SKM-1 treated with dmso at 0.1 percent for 144 hours (cell line): ENCODE results near the gene RNF130.
"Not testable (repeated sequence)": the region's sequence is repeated elsewhere in the genome, so short reads cannot be mapped to it uniquely, and the experiment has no call there.

Experiments
- DNase-seq: peaks from one replicate; lab custom pipeline; 2025; ENCODE audit not compliant: unreplicated experiment; lab: John Stamatoyannopoulos, UW

The RNF130 gene

DNA sequence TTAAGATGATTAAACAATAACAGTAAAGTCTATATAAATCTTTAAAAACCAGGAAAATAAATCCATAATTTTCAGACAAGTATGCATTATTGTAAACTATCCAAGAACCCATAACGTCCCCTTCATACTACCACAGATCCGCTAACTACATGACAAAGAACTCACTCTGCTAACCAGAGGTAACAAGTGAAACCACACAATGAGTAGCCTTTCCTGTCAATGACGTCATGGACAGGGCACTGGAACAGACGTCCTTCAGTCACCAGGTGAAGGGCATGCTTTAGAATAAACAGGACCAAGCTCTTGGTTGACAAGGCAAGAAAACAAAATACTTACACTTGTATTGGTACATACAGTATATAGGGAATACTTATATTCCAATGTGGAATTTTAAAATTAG lies 45.2 kb downstream of the RNF130 start:
- DNase-seq = no peak

DNA sequence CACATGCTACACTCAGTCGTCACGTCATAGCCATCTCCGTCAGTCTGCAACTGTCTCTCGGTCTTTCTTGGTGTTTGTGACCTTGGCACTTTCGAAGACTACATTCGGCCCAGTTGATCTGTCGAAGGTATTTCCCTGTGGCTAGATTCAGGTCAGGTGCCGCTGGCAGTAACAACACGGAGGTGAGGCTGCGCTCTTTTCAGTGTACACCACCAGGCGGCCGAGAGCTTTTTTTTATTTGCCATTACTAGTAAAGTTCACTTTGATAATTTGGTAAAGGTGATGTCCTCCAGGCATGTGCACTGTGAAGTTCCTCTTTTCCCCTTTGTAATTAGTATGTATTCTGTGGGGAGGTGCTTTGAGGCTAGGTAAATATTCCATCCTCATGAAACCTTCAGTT lies 49.7 kb downstream of the RNF130 start:
- DNase-seq = no peak

DNA sequence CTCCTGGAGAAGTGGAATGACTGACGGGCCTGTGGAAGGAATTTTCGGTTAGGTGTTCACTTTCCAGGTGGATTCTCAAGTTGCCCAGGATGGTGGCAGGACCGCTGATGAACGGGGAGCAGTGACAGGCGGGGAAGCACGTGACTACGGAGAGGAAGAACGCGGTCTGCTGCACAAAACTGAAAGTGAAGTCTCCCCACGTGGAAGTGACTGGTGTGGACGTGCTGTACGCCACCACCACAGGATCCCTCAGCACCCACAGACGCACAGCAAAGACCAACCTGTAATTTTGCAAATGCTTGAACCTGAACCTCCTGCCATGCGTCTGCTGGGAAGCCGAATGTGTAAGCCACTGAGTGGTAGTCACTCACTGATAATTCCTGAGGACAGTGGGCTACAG lies 51.4 kb downstream of the RNF130 start:
- DNase-seq = no peak

DNA sequence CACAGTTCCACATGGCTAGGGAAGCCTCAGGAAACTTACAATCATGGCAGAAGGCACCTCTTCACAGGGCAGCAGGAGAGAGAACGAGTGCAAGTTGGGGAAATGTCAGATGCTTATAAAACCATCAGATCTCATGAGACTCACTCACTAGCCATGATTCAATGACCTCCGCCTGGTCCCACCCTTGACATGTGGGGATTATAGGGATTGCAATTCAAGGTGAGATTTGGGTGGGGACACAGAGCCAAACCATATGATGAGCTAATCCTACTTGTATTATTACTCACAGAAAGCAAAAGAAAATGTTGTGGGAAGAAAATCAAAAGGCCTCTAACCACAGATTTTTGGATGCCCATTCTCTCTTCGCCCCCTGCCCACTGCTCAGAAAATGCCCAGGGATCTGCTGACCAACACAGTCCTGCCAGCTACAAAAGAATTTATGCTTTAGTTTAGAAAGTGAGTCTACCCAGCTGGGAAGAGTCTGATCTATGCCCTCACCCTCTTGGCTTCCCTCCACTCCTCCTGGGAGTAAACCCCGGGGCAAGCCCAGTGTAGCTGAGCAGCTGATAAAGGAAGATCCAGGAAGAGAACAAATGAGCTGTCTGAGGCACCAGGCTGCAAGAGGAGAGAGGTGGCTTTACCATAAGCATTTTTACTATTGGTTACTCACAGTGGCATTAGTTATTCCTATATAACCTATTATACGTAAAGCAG lies 53.1 kb downstream of the RNF130 start:
- DNase-seq = no peak

DNA sequence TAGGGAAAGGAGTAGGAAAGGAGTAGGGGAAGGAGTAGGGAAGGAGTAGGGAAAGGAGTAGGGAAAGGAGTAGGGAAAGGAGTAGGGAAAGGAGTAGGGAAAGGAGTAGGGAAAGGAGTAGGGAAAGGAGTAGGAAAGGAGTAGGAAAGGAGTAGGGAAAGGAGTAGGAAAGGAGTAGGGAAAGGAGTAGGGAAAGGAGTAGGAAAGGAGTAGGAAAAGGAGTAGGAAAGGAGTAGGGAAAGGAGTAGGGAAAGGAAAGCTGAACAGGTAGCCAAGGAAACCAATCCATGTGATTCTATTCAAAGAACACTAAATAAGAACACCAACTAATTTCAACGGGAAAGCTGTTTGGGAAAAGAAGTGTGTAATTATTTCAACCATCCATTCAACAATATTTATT lies 56.0 kb downstream of the RNF130 start:
- DNase-seq = not testable (repeated sequence)

DNA sequence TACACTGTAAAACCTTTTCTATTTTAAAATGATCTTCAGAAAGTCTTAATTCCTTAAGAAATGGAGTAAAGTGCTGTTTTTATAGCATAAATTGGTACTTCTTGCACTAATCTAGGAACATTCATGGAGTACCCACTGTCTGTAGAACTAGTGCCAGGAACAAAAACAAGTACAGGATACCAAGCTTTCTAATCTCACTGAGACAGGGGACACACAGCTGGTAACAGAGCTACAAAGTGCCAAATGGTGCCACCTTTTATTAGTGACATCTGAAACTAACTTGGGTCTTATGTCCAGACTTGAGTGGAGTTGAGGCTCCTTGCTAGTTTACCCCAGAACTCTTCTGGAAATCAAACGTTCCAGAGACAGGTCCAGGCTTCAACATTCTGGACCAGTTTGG lies 57.9 kb downstream of the RNF130 start:
- DNase-seq = no peak

DNA sequence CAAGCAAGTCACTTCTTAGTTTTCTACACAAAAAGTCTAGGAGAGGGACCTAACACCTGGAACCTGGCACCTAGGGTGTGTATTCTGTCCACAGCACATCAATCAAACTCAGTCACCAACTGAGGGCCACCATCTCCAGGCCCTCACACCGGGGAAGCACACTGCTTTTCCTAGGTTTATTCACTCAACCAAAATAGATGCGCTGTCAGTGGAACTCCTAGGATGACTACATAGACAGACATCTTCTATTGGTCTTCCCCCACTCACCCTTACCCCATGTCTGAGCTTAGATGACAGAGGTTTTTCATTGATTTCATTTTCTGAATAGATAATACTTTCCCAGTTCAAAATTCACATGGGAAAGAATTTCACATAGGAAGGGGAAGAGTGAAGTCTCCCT lies 59.2 kb downstream of the RNF130 start:
- no peak for DNase-seq

DNA sequence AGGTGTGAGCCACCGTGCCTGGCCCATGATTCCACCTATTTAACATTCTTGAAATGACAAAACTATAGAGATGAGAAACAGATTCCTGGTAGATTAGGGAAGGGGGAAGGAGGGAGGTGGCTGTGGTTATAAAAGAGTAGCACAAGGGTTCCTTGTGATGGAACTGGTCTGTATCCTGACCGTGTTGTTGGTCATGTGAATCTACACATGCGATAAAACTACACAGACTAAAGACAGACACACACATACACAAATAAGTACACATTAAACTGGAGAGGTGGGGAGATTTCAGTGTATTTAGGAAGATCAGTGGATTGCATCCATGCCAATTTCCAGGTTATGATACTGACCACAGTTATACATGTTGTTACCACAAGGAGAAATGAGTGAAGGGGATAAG lies 60.9 kb downstream of the RNF130 start:
- DNase-seq = no peak

DNA sequence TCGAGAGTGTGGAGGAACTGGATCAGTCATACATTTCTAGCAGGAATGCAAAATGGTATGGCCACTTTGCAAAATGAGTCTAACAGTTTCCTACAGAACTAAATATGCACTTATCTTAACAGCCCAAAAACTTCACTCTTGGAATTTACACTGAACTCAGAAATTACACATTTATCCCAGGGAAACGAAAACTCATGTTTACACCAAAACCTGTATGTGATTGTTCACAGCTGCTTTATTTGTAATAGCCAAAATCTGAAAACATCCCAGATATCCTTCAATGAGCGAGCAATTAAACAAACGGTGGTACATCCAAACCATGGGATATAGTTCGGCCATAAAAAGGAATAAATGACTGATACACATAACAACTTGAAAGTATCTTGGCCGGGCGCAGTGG lies 62.0 kb downstream of the RNF130 start:
- DNase-seq = no peak

DNA sequence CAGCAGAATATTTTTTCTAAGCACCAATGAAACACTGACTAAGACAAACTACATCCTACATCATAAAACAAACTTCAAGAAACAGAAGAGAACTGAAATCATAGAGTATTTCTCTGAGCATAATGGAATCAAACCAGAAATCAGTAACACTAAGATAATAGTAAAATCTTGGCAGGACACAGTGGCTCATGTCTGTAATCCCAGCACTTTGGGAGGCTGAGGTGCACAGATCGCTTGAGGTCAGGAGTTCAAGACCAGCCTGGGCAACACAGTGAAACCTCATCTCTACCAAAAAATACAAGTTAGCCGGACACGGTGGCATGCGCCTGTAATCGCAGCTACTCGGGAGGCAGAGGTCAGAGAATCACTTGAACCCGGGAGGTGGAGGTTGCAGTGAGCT lies 63.1 kb downstream of the RNF130 start:
- DNase-seq = no peak

DNA sequence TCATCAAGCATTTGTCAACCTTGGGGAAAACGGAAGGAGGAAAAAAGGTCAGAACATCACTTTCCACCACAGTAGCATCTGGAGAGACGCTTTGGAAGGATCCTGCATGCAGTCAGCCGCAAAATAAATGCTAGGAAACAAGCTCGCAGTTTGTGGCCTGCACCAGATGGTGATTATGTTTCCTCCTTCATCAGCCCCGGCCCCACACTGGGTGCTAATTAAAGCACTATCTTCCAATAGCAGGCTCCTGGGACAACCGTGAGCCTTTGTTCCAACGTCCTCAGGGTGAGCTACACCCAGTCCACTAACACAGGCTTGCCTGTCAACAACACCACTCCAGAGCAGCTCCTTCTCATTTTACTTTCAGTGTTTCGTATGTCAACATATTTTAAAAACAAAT lies 64.0 kb downstream of the RNF130 start:
- no peak for DNase-seq

DNA sequence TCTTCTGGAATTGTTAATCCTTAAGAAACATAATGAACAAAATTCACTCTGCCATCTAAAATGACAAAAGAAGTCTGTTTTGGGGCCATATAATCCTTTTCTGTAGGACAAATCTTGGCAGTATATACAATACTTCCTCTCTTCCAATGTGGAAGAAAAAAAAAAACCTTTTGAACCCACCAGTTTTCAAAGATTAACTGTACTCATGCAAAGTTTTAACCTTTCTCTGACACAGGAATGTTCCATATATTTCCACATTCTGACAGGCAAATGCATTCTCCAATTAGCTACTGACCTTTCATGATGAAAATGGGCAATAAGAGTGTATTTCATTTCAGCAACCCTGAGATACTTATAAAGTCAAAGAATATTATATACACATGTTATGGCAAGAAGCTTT lies 65.4 kb downstream of the RNF130 start:
- DNase-seq = no peak

DNA sequence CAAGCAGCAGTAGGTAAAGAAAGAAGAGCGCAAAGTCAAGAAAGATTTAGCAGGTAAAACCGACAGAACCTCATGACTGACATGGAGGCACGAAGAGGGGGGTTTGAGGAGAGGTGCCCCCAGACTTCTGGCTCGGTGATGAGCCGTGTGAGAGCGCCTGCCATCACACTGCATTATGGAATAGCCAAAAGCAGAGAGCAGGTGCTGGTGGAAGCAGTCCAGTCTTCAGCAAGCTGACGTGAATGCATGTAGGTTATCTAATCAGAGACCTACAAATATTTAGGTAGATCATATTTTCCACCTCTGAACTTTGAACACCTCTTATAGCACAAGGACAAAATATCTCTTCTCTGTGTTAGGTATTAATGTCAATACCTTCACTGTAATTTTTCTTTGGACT lies 68.4 kb downstream of the RNF130 start:
- DNase-seq = no peak

DNA sequence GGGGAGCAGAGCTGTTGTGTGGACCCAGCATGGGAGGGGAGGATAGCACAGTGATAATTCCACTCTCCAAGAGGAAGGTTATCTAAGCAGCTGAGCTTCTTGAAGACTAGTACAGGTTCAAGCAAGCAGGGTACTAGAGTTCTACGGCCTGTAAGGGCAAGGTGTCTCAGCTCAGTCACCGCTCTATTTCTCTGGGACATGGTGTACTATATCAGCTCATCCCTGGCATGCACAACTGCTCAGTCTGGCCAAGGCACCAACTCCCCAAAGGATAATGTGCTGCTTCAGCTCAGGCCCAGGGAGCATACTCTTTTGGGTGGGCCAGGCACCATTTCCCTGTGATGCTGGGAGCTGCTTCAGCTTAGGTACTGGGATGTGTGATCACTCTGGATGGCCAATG lies 69.8 kb downstream of the RNF130 start:
- DNase-seq = no peak

DNA sequence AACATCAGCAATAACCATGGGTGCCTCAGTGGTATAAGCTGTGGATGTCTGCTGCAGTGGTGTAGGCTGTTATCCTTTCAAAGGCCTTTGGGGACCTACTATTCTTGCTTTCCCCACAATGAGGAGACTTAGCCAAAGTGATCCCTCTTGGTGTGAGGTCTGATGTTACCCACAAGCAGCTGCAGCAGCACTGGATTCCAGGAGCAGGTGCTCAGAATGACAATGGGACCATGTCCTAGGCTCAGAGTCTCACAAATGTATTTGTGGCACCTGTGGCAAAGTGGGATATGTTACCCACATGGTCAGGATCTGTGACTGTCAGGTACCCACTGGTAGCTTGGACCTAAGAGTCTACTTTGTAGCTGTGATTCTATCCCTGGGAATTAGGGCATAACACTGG lies 70.4 kb downstream of the RNF130 start:
- no peak for DNase-seq

DNA sequence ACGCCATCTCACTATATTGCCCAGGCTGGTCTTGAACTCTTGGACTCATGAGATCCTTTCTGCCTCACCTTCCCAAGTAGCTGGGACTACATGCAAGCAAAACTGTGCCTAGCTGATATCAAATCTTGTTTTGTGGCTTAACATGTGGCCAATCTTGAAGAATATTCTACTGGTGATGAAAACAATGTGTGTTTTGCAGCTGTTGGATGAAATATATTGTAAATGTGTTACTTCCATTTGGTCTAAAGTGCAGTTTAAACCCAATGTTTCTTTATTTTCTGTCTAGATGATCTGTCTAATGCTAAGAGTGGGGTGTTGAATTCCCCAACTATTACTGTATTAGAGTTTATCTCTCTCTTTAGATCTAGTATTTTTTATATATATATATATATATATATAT lies 73.1 kb downstream of the RNF130 start:
- DNase-seq = no peak

DNA sequence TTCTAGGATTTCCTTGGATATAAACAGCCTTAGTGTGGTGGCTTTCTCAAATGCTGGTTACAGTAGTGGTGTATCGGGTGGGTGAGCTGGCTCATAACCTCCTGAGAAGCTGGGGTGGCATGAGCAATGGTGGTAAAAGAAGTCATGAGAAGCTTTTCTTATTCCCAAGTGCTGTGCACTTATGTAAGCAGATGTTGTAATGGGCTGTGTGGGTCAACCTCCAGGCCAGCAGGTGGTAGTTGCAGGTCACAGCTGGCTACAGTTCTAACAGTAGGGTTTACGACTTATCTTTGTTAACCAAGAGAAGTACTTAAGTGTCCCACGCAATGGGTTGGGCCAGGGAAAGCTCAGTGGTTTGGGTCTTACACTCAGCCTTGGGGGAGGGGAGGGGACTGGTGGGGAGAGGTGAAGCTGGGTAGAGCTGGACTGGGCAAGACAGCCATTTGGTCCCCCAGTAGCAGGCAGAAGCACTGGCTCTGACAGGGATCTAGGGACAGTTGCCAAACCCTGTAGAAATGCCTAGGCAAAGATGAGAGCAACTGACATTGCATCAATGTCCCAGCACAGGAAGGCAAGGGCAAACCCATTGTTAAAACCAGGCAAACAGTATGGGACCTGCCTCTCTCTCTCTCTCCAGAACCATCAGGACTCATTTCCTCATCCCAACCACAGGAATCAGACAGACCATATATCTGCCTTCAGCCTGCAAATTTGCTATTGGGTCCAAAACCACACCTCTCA lies 76.8 kb downstream of the RNF130 start:
- no peak for DNase-seq

DNA sequence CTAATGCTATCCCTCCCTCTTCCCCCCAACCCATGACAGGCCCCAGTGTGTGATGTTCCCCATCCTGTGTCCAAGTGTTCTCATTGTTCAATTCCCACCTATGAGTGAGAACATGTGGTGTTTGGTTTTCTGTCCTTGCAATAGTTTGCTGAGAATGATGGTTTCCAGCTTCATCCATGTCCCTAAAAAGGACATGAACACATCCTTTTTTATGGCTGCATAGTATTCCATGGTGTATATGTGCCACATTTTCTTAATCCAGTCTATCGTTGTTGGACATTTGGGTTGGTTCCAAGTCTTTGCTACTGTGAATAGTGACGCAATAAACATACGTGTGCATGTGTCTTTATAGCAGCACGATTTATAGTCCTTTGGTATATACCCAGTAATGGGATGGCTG lies 78.7 kb downstream of the RNF130 start:
- DNase-seq = not testable (repeated sequence)

DNA sequence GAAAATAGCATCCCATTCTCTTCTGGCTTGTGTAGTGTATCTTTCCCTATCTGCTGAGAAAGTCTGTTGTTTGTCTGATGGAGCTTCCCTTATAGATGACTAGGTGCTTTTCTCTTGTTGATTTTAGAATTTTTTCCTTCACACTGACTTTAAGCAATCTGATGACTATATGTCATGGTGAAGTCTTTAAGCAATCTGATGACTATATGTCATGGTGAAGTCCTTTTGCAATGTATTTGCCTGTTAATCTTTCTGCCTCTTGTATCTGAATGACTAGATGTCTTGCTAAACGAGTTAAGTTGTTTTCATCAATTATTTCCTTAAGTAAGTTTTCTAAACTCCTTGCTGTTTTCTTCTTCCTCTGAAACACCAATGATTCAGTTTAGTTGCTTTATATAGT lies 80.5 kb downstream of the RNF130 start:
- no peak for DNase-seq

DNA sequence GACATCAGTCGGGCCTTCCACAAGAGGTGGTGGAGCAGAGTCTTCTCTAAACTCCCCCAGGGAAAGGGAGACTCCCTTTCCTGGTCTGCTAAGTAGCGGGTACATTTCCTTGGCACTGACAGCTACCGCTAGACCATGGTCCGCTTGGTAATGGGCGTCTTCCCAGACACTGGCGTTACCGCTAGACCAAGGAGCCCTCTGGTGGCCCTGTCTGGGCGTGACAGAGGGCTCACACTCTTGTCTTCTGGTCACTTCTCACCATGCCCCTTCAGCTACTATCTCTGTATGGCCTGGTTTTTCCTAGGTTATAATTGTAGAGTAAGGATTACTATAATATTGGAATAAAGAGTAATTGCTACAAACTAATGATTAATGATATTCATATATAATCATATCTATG lies 81.0 kb downstream of the RNF130 start:
- DNase-seq = not testable (repeated sequence)

DNA sequence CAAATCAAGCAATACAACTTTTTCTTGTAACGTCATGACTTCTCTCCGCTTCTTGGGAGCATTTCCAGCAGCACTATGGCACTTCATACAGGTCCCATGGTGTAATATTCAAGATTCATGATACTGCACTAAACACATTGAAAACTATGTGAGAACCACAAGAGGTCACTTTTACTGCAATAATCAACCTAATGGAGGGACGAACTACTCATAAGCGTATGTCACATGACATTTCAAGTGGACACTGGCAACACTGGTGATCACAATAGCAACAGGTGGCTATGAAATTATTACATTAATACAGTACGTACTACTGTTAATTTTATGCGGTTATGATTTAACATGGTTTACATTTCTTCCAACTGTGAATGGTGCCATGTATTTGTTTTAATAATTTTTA lies 85.2 kb downstream of the RNF130 start:
- DNase-seq = no peak

DNA sequence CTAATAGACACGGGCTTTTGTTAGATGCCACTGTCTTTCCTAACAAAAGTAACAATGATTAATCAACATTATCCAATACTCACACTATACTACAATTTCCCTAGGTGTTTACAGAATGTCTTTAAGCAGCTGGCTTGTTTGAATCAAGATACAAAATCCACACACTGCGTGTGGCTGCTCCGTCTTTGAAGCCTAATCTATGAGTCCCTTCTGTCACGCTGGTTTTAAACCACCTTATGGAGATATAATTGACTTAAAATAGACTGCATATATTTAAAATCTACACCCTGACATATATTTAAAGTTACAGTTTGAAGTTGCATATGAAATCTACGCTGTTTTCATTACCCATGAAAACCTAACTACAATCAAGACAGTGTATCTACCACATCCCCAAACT lies 89.9 kb downstream of the RNF130 start:
- no peak for DNase-seq

DNA sequence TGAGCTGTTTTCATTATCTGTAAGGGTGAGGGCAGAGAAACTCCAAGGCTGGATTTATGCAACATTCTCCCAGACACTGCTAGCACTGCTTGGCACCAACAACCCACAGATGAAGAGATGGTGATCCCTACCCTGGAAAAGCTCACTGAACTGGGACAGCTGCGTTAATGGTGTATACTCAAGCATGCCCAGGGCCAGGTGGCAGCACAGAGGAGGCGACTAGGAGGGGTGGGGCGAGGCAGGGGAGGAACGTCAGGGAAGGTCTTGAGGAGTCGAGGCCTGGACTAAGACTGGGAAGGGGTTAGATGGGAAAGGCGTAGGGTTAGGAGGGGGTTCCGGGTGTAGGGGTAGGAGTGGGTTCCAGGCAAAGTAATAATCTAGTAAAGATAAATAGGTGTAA lies 90.8 kb downstream of the RNF130 start:
- DNase-seq = no peak
